Mucosa of descending colon (tissue), 3 donors: ENCODE results near the gene RBM6. TPM values are rescaled to one million over a fixed set of nuclear protein-coding genes. Genes with fewer than 3 reads are reported as not detected.

Experiments
- ATAC-seq: fragments of 200-7000 bp; cut with Tn5 transposase; one replicate; pipeline ENCODE4 v1.9.1; 2020; ENCODE audit warnings: mild to moderate bottlenecking, moderate library complexity
- DNase-seq, 3 donors: peaks; one replicate each; pipeline ENCODE4 v3.0.0-alpha.2; 2020
- H3K36me3 ChIP-seq: fragments of 200-600 bp; one replicate; pipeline ENCODE4 v1.8.0; 2021; ENCODE audit warnings: low read depth, mild to moderate bottlenecking
- H3K4me1 ChIP-seq: fragments of 200-600 bp; one replicate; pipeline ENCODE4 v1.8.0; 2021; ENCODE audit warnings: low read depth, mild to moderate bottlenecking
- H3K4me3 ChIP-seq: fragments of 200-600 bp; one replicate; pipeline ENCODE4 v1.8.0; 2021; ENCODE audit warnings: mild to moderate bottlenecking
- H3K9me3 ChIP-seq: fragments of 200-600 bp; one replicate; pipeline ENCODE4 v1.8.0; 2021; ENCODE audit warnings: mild to moderate bottlenecking
- CTCF ChIP-seq: fragments of 200-600 bp; IDR thresholded peaks from one replicate; pipeline ENCODE4 v1.8.0; 2022; ENCODE audit warnings: antibody characterized with exemption, mild to moderate bottlenecking
- intact Hi-C, 2 donors: fragments of 100-400 bp; cut with DNase I in 1 of 2; cut with micrococcal nuclease in 1 of 2; formaldehyde crosslinking; loops; one replicate each; pipeline versions ENCODE4 v1.11.0 to v1.11.1; 2022; cut with DNase I, micrococcal nuclease
- long read RNA-seq, 2 donors: library from polyadenylated mRNA; unstranded; transcript quantifications; one replicate each; pipeline ENCODE4 v2.0.0, GENCODE V29; 2019 to 2021
- total RNA-seq, 3 donors: library from RNA; stranded (reverse); fragmentation: NEBNext Ultra II Directional in 2 of 3; extraction: Animal tissue kit (Norgen Biotek cat#: 25700) in 2 of 3; gene quantifications; one replicate each; pipeline versions ENCODE4 v1.2.1 to v1.2.4, GENCODE V29; 2021 to 2023
- donor health status: DM: no; HTN: no; CAD: no; lungs with moderate emphysema.
- donor health status: DM: no; HTN: no; CAD: no.
- donor health status: DM: no; HTN: yes; CAD: no.

RBM6 gene
- 100 to 1,000 TPM in 2 of 3 donors, 10 to 100 TPM in 1; 75.6 to 124 (median 112) TPM for total RNA-seq
- long read RNA-seq, donor 1, transcript RBM6-210 (17 exons, 2,260 nt): minor isoform, 6 of 47 reads
- long read RNA-seq, donor 1, transcript RBM6-201 (21 exons, 3,750 nt): major isoform, 15 of 47 reads
- long read RNA-seq, donor 1, partial matches to known transcripts: 10 of 47 reads
- long read RNA-seq, donor 1, other reads (novel, unspliced or antisense): 15 of 47 reads
- long read RNA-seq, donor 2, partial matches to known transcripts: 34 of 44 reads
- long read RNA-seq, donor 2, other reads (novel, unspliced or antisense): 8 of 44 reads

- peak; percentile 98 for ATAC-seq
- peak within 1 kb of the TSS; percentile 38 for H3K4me3 ChIP-seq
- peak; percentile 96 to 99 (median 97) for DNase-seq
- no peaks in the 10 kb centered on the region for H3K9me3 ChIP-seq
- H3K4me1 ChIP-seq: peaks cover 3% of the 10 kb centered on the region
- intact Hi-C loops: no loop called here
- H3K36me3 ChIP-seq: no peaks in the 10 kb centered on the region
- TF ChIP-seq CTCF: no peak
These were observed at the start of gene RBM6 for GRCh38 chr3:49939858-49940666. TSS of gene RBM6 (plus strand) at chr3:49940150. CDS start at chr3:49962642, 22,492 bp downstream.

GRCh38 chr3:49895791-49896190, 44.2 kb upstream of the RBM6 start:
- Histone ChIP-seq H3K36me3 (no peaks in the 10 kb centered on the region), H3K9me3 (no peaks in the 10 kb centered on the region), H3K4me1 (peaks cover 10% of the 10 kb centered on the region), H3K4me3 (no peak overlapping the region)
- TF ChIP-seq CTCF: no peak
- ATAC-seq (no peak), DNase-seq (no peak)
- intact Hi-C loops: no loop called here

GRCh38 chr3:49896345-49896744, 43.6 kb upstream of the RBM6 start:
- DNase-seq (no peak), ATAC-seq (no peak)
- intact Hi-C loops: no loop called here
- no peaks in the 10 kb centered on the region for H3K36me3 ChIP-seq
- no peaks in the 10 kb centered on the region for H3K9me3 ChIP-seq
- H3K4me1 ChIP-seq: peaks cover 15% of the 10 kb centered on the region
- no peak overlapping the region for H3K4me3 ChIP-seq
- no peak for TF ChIP-seq CTCF

- no peaks in the 10 kb centered on the region for H3K36me3 ChIP-seq
- TF ChIP-seq CTCF: no peak
- H3K4me1 ChIP-seq: peaks cover 28% of the 10 kb centered on the region
These were observed 41.0 kb upstream of the RBM6 start for GRCh38 chr3:49898991-49899390.

GRCh38 chr3:49899815-49900214, 40.1 kb upstream of the RBM6 start:
- no peak overlapping the region for H3K4me3 ChIP-seq

More at GRCh38 chr3:49898991-49899390, 41.0 kb upstream of the RBM6 start:
- intact Hi-C loops: no loop called here
- Histone ChIP-seq H3K4me3 (no peak overlapping the region), H3K9me3 (no peaks in the 10 kb centered on the region)
- DNase-seq: no peak
- no peak for ATAC-seq

More at GRCh38 chr3:49899815-49900214, 40.1 kb upstream of the RBM6 start:
- no peak for TF ChIP-seq CTCF
- DNase-seq (peak in 1 of 3 donors; percentile 35), ATAC-seq (no peak)
- H3K4me1 ChIP-seq: peaks cover 35% of the 10 kb centered on the region
- H3K36me3 ChIP-seq: no peaks in the 10 kb centered on the region
- H3K9me3 ChIP-seq: no peaks in the 10 kb centered on the region
- intact Hi-C loops: no loop called here
